Measurements from ENCODE around the gene CCDC185.
"Not testable (repeated sequence)": the region's sequence is repeated elsewhere in the genome, so short reads cannot be mapped to it uniquely, and the experiment has no call there.

CCDC185 gene

GRCh38 chr1:223390618-223391017, 2.6 kb upstream of the CCDC185 start:
- DNase-seq (ENCODE audit: insufficient read length, low spot score) (no peak), FAIRE-seq (no peak)
- no peak for TF ChIP-seq CTCF (IDR thresholded peaks at IDR 0.05; ENCODE audit: insufficient read depth, missing control alignments)

- DNase-seq (ENCODE audit: insufficient read length, low spot score) (no peak), FAIRE-seq (no peak)
- TF ChIP-seq CTCF (IDR thresholded peaks at IDR 0.05; ENCODE audit: insufficient read depth, missing control alignments), result no peak
Measured at GRCh38 chr1:223394242-223394641, 1.0 kb downstream of the CCDC185 start.

- FAIRE-seq (no peak), DNase-seq (ENCODE audit: insufficient read length, low spot score) (no peak)
- TF ChIP-seq CTCF (IDR thresholded peaks at IDR 0.05; ENCODE audit: insufficient read depth, missing control alignments), result no peak
Measured at GRCh38 chr1:223394706-223395105, 1.5 kb downstream of the CCDC185 start.

- not testable (repeated sequence) for FAIRE-seq
Measured at GRCh38 chr1:223399393-223399792, 6.2 kb downstream of the CCDC185 start.

GRCh38 chr1:223401873-223402789, 8.9 kb downstream of the CCDC185 start:
- no peak for FAIRE-seq
- TF ChIP-seq CTCF (IDR thresholded peaks at IDR 0.05; ENCODE audit: insufficient read depth, missing control alignments), result no peak
- no peak for DNase-seq (ENCODE audit: insufficient read length, low spot score)

More at GRCh38 chr1:223399393-223399792, 6.2 kb downstream of the CCDC185 start:
- not testable (repeated sequence) for DNase-seq (ENCODE audit: insufficient read length, low spot score)

GRCh38 chr1:223402790-223403142, 9.6 kb downstream of the CCDC185 start:
- no peak for TF ChIP-seq CTCF (IDR thresholded peaks at IDR 0.05; ENCODE audit: insufficient read depth, missing control alignments)
- no peak for DNase-seq (ENCODE audit: insufficient read length, low spot score)
- no peak for FAIRE-seq

- TF ChIP-seq CTCF (IDR thresholded peaks at IDR 0.05; ENCODE audit: insufficient read depth, missing control alignments), result no peak
- FAIRE-seq, result no peak
- DNase-seq (ENCODE audit: insufficient read length, low spot score), result no peak
Measured at GRCh38 chr1:223403184-223403815, 10.1 kb downstream of the CCDC185 start.

All from D721Med (cell line).